ENCODE results near the gene MYOZ1. TPM values are rescaled to one million over a fixed set of nuclear protein-coding genes. Genes with fewer than 3 reads are reported as not detected.

The MYOZ1 gene
- total RNA-seq, 4 donors from 2014 or later = 0.42 to 3.9 (median 1.4) TPM

DNA sequence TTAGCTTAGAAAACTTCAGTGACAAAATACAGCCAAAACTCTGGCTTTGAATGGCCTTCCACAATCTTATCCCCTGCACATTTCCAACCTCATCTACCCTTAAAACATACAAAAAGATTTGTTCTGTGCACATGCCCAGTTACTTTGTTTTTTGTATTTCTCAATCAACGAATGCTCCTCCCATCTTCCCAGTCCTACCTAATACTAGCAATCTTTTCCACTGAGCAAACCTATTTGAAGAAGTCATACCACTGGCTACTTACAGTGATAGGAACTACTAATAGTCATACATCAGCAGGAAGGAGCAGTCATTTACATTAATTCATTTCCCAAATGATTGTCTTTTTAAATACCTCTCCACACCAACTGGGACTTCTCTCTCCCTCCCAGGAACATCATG, 52.6 kb downstream of the MYOZ1 start:
- peak overlapping the region in 3 of 4 donors; percentile 48 to 94 (median 88) for H3K27ac ChIP-seq
- no peaks in the 10 kb centered on the region for H3K27me3 ChIP-seq
- H3K4me3 ChIP-seq = no peak overlapping the region
- no peaks in the 10 kb centered on the region for H3K36me3 ChIP-seq
- 74 to 79% methylated on average over 1 of the region's 1 CpG for WGBS, 2 donors
- no peak for DNase-seq (ENCODE audit: low spot score in 2 of 2)
- H3K9me3 ChIP-seq = no peaks in the 10 kb centered on the region
- TF ChIP-seq POLR2A (IDR thresholded peaks at IDR 0.05) (no peak), EP300 (IDR thresholded peaks at IDR 0.05) (no peak)
- TF ChIP-seq, protein P1, sequence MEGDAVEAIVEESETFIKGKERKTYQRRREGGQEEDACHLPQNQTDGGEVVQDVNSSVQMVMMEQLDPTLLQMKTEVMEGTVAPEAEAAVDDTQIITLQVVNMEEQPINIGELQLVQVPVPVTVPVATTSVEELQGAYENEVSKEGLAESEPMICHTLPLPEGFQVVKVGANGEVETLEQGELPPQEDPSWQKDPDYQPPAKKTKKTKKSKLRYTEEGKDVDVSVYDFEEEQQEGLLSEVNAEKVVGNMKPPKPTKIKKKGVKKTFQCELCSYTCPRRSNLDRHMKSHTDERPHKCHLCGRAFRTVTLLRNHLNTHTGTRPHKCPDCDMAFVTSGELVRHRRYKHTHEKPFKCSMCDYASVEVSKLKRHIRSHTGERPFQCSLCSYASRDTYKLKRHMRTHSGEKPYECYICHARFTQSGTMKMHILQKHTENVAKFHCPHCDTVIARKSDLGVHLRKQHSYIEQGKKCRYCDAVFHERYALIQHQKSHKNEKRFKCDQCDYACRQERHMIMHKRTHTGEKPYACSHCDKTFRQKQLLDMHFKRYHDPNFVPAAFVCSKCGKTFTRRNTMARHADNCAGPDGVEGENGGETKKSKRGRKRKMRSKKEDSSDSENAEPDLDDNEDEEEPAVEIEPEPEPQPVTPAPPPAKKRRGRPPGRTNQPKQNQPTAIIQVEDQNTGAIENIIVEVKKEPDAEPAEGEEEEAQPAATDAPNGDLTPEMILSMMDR (IDR thresholded peaks at IDR 0.05) = no peak
- peaks cover 0 to 78% (median 35%) of the 10 kb centered on the region in 4 donors for H3K4me1 ChIP-seq

DNA sequence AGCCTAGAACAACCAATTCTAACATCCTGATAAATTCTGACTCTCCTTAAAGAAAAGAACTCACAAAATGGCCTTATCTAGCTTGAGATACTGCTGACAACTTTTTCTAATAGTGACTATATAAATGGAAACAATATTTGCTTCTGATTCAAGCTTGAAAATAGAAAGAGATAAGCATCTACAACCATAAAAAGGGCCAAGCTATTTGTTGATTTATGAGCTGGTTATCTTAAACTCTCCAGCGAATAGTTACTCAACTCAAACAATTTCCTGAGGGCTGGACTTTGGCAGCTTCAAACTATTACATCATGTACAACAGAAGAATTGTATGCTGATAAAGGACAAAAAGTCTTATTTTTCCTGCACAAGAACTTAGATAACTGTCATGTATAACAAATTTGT, 54.7 kb downstream of the MYOZ1 start:
- 0 to 3% methylated on average over 1 of the region's 1 CpG for WGBS, 2 donors
- TF ChIP-seq, protein P1 (IDR thresholded peaks at IDR 0.05) = no peak
- TF ChIP-seq EP300 (IDR thresholded peaks at IDR 0.05) (peak; percentile 46 to 65), POLR2A (IDR thresholded peaks at IDR 0.05) (no peak)
- Histone ChIP-seq H3K4me3 (no peak overlapping the region), H3K27me3 (no peaks in the 10 kb centered on the region), H3K36me3 (no peaks in the 10 kb centered on the region), H3K4me1 (peaks cover 0 to 76% (median 31%) of the 10 kb centered on the region in 4 donors), H3K27ac (peak overlapping the region; percentile 47 to 94 (median 80)), H3K9me3 (no peaks in the 10 kb centered on the region)
- DNase-seq (ENCODE audit: low spot score in 2 of 2) = peak in 1 of 2 donors; percentile 49

DNA sequence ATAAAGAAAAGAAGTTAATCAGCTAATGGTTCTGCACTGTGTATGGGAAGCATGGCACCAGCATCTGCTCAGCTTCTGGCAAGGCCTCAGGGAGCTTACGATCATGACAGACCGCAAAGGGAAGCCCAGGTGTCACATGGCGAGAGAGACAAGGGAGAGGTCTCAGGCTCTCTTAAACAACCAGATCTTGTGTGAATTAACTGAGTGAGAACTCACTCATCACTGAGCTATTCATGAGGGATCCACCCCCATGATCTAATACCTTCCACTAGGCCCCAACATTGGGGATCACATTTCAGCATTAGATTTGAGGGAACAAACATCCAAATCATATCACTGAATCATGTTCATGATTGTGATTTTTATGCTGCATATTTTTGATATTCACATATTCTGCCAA, 55.9 kb downstream of the MYOZ1 start:
- H3K4me3 ChIP-seq = no peak overlapping the region
- peak in 1 of 2 donors; percentile 16 for DNase-seq (ENCODE audit: low spot score in 2 of 2)
- H3K27me3 ChIP-seq = no peaks in the 10 kb centered on the region
- peaks cover 0 to 69% (median 24%) of the 10 kb centered on the region in 4 donors for H3K4me1 ChIP-seq
- H3K36me3 ChIP-seq = no peaks in the 10 kb centered on the region
- H3K27ac ChIP-seq = peak overlapping the region in 3 of 4 donors; percentile 4 to 94 (median 88)
- WGBS, 2 donors = 90 to 91% methylated on average over 3 of the region's 3 CpGs
- TF ChIP-seq EP300 (IDR thresholded peaks at IDR 0.05) (peak in 1 of 2 donors; percentile 32), POLR2A (IDR thresholded peaks at IDR 0.05) (no peak)
- TF ChIP-seq, protein P1 (IDR thresholded peaks at IDR 0.05) = no peak
- H3K9me3 ChIP-seq = no peaks in the 10 kb centered on the region

DNA sequence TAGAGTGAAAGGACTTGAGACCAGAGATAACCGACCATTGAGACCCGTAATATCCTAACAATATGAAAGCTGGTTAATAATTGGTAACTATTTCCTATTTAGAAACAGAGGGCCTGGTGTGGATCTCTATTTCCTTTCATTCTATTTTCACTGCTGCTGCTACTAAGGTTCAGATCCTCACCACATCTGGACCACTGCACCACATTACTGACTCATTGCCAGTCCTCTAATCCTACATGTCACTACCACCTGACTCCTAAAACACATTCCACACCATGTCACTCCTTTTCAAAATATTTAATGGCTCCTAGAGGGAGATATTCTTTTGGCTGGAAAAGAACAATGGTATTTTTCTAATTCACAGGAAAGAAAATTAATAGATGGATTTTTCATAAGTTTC, 56.5 kb downstream of the MYOZ1 start:
- 92 to 96% methylated on average over 2 of the region's 2 CpGs for WGBS, 2 donors
- no peak for DNase-seq (ENCODE audit: low spot score in 2 of 2)
- TF ChIP-seq EP300 (IDR thresholded peaks at IDR 0.05) = no peak
- TF ChIP-seq POLR2A (IDR thresholded peaks at IDR 0.05) = no peak
- TF ChIP-seq, protein P1 (IDR thresholded peaks at IDR 0.05) = no peak
- Histone ChIP-seq H3K27ac (peak overlapping the region in 2 of 4 donors; percentile 88 to 94), H3K4me1 (peaks cover 0 to 63% (median 21%) of the 10 kb centered on the region in 4 donors), H3K27me3 (no peaks in the 10 kb centered on the region), H3K9me3 (no peaks in the 10 kb centered on the region), H3K36me3 (no peaks in the 10 kb centered on the region), H3K4me3 (no peak overlapping the region)

DNA sequence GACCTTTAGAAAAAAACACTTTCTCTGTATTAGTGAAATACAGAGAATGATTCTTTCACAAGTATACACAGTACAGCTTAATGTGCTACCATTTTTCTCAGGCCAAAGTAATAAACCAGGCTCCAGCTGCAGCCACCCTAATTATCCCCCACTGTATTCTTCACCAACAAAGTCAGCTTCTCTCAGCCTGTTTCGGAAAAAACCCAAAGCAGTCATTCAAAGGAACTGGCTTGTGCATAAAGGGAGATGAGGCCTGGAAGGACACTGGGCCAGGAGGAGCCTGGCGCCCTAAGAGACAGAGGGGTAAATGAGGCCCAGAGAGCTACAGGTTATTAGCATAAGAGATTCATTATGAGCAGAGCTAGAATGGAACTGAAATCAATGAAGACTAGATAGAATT, 59.4 kb downstream of the MYOZ1 start:
- TF ChIP-seq, protein P1 (IDR thresholded peaks at IDR 0.05) = no peak
- H3K27me3 ChIP-seq = no peaks in the 10 kb centered on the region
- H3K27ac ChIP-seq = peak overlapping the region in 2 of 4 donors; percentile 49 to 63
- DNase-seq (ENCODE audit: low spot score in 2 of 2) = no peak
- no peaks in the 10 kb centered on the region for H3K9me3 ChIP-seq
- 53 to 56% methylated on average over 2 of the region's 2 CpGs for WGBS, 2 donors
- no peaks in the 10 kb centered on the region for H3K36me3 ChIP-seq
- no peak overlapping the region for H3K4me3 ChIP-seq
- peaks cover 0 to 52% (median 16%) of the 10 kb centered on the region in 4 donors for H3K4me1 ChIP-seq

Other genes starting within 250 kb of the MYOZ1 start
- gene ANXA7, start 227.4 kb downstream of the MYOZ1 start, total RNA-seq = 100 to 1,000 TPM in 2 of 4 donors, 10 to 100 TPM in 2; 82.7 to 141 (median 114) TPM
- 1 to 10 TPM; 1.8 to 3.3 (median 3.0) TPM for gene MSS51, start 207.9 kb downstream of the MYOZ1 start, total RNA-seq
- 10 to 100 TPM; 47.1 to 75.6 (median 68.0) TPM for gene PPP3CB, start 145.4 kb downstream of the MYOZ1 start, total RNA-seq
- 100 to 1,000 TPM in 3 of 4 donors, 10 to 100 TPM in 1; 96.6 to 172 (median 125) TPM for gene USP54, start 50.1 kb downstream of the MYOZ1 start, total RNA-seq
- not detected for gene SYNPO2L, start 14.6 kb upstream of the MYOZ1 start, total RNA-seq
- gene AGAP5, start 56.6 kb upstream of the MYOZ1 start, total RNA-seq = 10 to 100 TPM in 1 of 4 donors, 1 to 10 TPM in 3; 7.8 to 13.8 (median 8.8) TPM
- gene SEC24C, start 102.9 kb upstream of the MYOZ1 start, total RNA-seq = 10 to 100 TPM; 42.0 to 61.2 (median 43.3) TPM
- gene CHCHD1, start 140.6 kb upstream of the MYOZ1 start, total RNA-seq = 10 to 100 TPM in 3 of 4 donors, 1 to 10 TPM in 1; 8.2 to 33.0 (median 16.2) TPM
- 100 to 1,000 TPM; 104 to 138 (median 121) TPM for gene ZSWIM8, start 144.1 kb upstream of the MYOZ1 start, total RNA-seq
- gene NDST2, start 170.1 kb upstream of the MYOZ1 start, total RNA-seq = 10 to 100 TPM; 44.8 to 99.3 (median 61.7) TPM
- 10 to 100 TPM; 26.4 to 43.5 (median 35.1) TPM for gene CAMK2G, start 233.1 kb upstream of the MYOZ1 start, total RNA-seq

Data from tibial nerve (tissue), 4 donors.